HG02938 (cell line): ENCODE data around the gene CCNE1.

Source experiments
- ATAC-seq: cut with Tn5 transposase; IDR thresholded peaks from one replicate; pipeline ENCODE4 v1.9.1; 2021; ENCODE audit warnings: mild to moderate bottlenecking, moderate library complexity; ENCODE audit not compliant: unreplicated experiment

CCNE1 gene

DNA sequence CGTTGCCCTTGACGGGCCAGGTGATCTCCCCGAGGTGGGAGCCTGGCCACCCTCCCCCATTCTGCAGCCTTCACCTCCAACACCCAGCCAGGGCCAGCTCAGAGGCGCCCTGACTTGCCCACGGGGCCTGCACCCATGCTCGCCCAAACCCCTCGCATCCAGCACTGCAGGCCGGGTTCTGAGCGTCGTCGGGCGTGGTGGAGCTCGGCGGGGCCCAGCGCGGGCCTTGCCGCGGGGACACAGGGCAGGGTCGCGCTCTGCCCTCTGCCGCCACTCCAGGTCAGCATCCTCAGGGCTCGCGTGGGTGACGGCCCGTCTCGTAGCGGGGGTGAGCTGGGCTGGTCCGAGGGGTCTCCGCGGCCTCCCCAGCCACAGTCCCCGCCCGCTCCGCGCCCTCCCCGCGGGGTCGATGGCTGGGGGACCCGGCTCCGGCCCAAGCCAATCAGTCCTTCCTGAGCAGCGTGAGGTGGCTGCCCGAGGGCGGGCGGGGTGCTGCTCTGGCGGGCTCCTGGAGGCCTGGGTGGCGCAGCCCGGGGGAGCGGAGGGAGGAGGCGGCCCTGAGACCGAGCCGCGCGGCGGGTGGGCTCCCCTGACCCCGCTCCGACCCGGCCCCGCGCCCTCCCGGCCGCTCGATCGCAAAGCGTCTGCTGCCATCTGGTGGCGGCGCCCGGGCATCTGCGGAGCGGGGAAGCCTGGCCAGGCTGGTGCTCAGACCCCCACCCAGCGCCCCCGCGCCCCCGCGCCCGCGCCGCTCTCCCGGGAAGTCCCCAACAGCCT is 61.4 kb downstream of the CCNE1 start:
- ATAC-seq = peak; percentile 45
